Liver (tissue), 9 donors: Measurements from ENCODE around the gene COL9A3. TPM values are rescaled to one million over a fixed set of nuclear protein-coding genes. Genes with fewer than 3 reads are reported as not detected.

ENCODE experiments used
- DNase-seq: peaks from one replicate; pipeline ENCODE4 v3.0.0-alpha.2; 2017; ENCODE audit warnings: low spot score
- H3K27ac ChIP-seq, 2 donors: one replicate each; pipeline ENCODE4 v1.7.0; 2013; ENCODE audit warnings: inconsistent platforms in 2 of 2, low read length in 2 of 2, control low read depth in 1 of 2, low read depth in 1 of 2, mild to moderate bottlenecking in 1 of 2
- H3K27me3 ChIP-seq, 4 donors: one replicate each; pipeline versions ENCODE4 v1.6.1 to v1.7.0; 2013; ENCODE audit warnings: low read length in 3 of 4, inconsistent platforms in 1 of 4, mild to moderate bottlenecking in 1 of 4, moderate library complexity in 1 of 4; ENCODE audit not compliant: control insufficient read depth in 4 of 4, insufficient read depth in 4 of 4
- H3K36me3 ChIP-seq, 4 donors: one replicate each; pipeline versions ENCODE4 v1.6.1 to v1.7.0; 2013; ENCODE audit warnings: low read length in 3 of 4, mild to moderate bottlenecking in 3 of 4, low read depth in 1 of 4, moderate library complexity in 1 of 4; ENCODE audit not compliant: control insufficient read depth in 4 of 4, insufficient read depth in 3 of 4
- H3K4me1 ChIP-seq, 4 donors: one replicate each; pipeline versions ENCODE4 v1.6.1 to v1.7.0; 2013; ENCODE audit warnings: low read length in 3 of 4, mild to moderate bottlenecking in 3 of 4, moderate library complexity in 1 of 4; ENCODE audit not compliant: control insufficient read depth in 4 of 4, insufficient read depth in 4 of 4
- H3K4me3 ChIP-seq, 3 donors: one replicate each; pipeline versions ENCODE4 v1.6.1 to v1.7.0; 2013; ENCODE audit warnings: low read length in 3 of 3, control low read depth in 1 of 3, low read depth in 1 of 3, mild to moderate bottlenecking in 1 of 3
- H3K9ac ChIP-seq, 2 donors: one replicate each; pipeline ENCODE4 v1.7.0; 2013; ENCODE audit warnings: low read length in 2 of 2, mild to moderate bottlenecking in 2 of 2, moderate library complexity in 2 of 2, control low read depth in 1 of 2, low read depth in 1 of 2
- H3K9me3 ChIP-seq, 4 donors: one replicate each; pipeline versions ENCODE4 v1.6.1 to v1.7.0; 2013; ENCODE audit warnings: low read length in 3 of 4; ENCODE audit not compliant: control insufficient read depth in 4 of 4
- ATF3 ChIP-seq: IDR thresholded peaks from 2 replicates; pipeline ENCODE4 v1.6.1; 2016; ENCODE audit warnings: antibody characterized with exemption
- CTCF ChIP-seq: fragments of 150-350 bp; IDR thresholded peaks from 2 replicates; pipeline ENCODE4 v1.5.1; 2017; ENCODE audit warnings: improper control_type of control experiment, low read depth, low read length; ENCODE audit not compliant: missing input control
- EGR1 ChIP-seq, 2 donors: IDR thresholded peaks; 2 replicates each; pipeline ENCODE4 v1.6.1; 2016 to 2018; ENCODE audit warnings: antibody characterized with exemption in 2 of 2, low read depth in 2 of 2
- FOXA1 ChIP-seq: IDR thresholded peaks from 2 replicates; pipeline ENCODE4 v1.6.1; 2016; ENCODE audit warnings: antibody characterized with exemption
- FOXA2 ChIP-seq: IDR thresholded peaks from 2 replicates; pipeline ENCODE4 v1.6.1; 2016; ENCODE audit warnings: antibody characterized with exemption
- GABPA ChIP-seq, 2 donors: IDR thresholded peaks in 1 of 2; conservative IDR thresholded peaks in 1 of 2; 2 replicates each; pipeline ENCODE4 v1.6.1; 2016; ENCODE audit warnings: antibody characterized with exemption in 2 of 2, mild to moderate bottlenecking in 1 of 2, moderate library complexity in 1 of 2
- HNF4A ChIP-seq, 2 donors: conservative IDR thresholded peaks; 2 replicates each; pipeline ENCODE4 v1.6.1; 2016; ENCODE audit warnings: antibody characterized with exemption in 2 of 2, mild to moderate bottlenecking in 2 of 2
- HNF4G ChIP-seq: IDR thresholded peaks from 2 replicates; pipeline ENCODE4 v1.6.1; 2016; ENCODE audit warnings: antibody characterized with exemption
- JUND ChIP-seq, 2 donors: IDR thresholded peaks; 2 replicates each; pipeline ENCODE4 v1.6.1; 2016; ENCODE audit warnings: antibody characterized with exemption in 2 of 2
- NR2F2 ChIP-seq: IDR thresholded peaks from 2 replicates; pipeline ENCODE4 v1.6.1; 2016; ENCODE audit warnings: antibody characterized with exemption
- RAD21 ChIP-seq, 2 donors: IDR thresholded peaks; 2 replicates each; pipeline ENCODE4 v1.6.1; 2016; ENCODE audit warnings: antibody characterized with exemption in 2 of 2, mild to moderate bottlenecking in 2 of 2
- REST ChIP-seq: IDR thresholded peaks from 2 replicates; pipeline ENCODE4 v1.6.1; 2016; ENCODE audit warnings: antibody characterized with exemption, mild to moderate bottlenecking
- RXRA ChIP-seq, 2 donors: IDR thresholded peaks; 2 replicates each; pipeline ENCODE4 v1.6.1; 2017 to 2018; ENCODE audit warnings: antibody characterized with exemption in 2 of 2, mild to moderate bottlenecking in 1 of 2
- SP1 ChIP-seq: IDR thresholded peaks from 2 replicates; pipeline ENCODE4 v1.6.1; 2018; ENCODE audit warnings: antibody characterized with exemption, mild to moderate bottlenecking
- TAF1 ChIP-seq: conservative IDR thresholded peaks from 2 replicates; pipeline ENCODE4 v1.6.1; 2016; ENCODE audit warnings: antibody characterized with exemption, mild to moderate bottlenecking
- YY1 ChIP-seq: IDR thresholded peaks from 2 replicates; pipeline ENCODE4 v1.6.1; 2016; ENCODE audit warnings: antibody characterized with exemption, mild to moderate bottlenecking
- WGBS: extraction: QIAGEN DNeasy Blood & Tissue Kit; methylation state at CpG from one replicate; pipeline ENCODE4 v1.1.7; 2013; 5-methylcytosine and 5-hydroxymethylcytosine counted together
- polyA plus RNA-seq, 2 donors: library from polyadenylated mRNA; stranded (reverse) in 1 of 2; unstranded in 1 of 2; fragments of 200-250 nt in 1 of 2; fragments of >200 nt in 1 of 2; fragmentation: Nextera tagmentation in 1 of 2; extraction: Ambion mirVana in 1 of 2; gene quantifications; one replicate each; pipeline versions ENCODE4 v1.2.1 to v1.2.3, GENCODE V29; 2013 to 2015
- total RNA-seq, 2 donors: library from RNA; depleted of rRNA; stranded (reverse); fragments of >200 nt; gene quantifications; one replicate each; pipeline ENCODE4 v1.2.3, GENCODE V29; 2014
- TF ChIP-seq, protein P1 (sequence below): IDR thresholded peaks from 2 replicates; pipeline ENCODE4 v1.6.1; 2016; ENCODE audit warnings: antibody characterized with exemption
- TF ChIP-seq, protein P2 (sequence below): IDR thresholded peaks from 2 replicates; pipeline ENCODE4 v1.6.1; 2016; ENCODE audit warnings: antibody characterized with exemption
- donor health status: healthy.
- donor health status: healthy.
- donor health status: healthy.
- donor health status: healthy.
- donor health status: healthy.

The COL9A3 gene
- total and polyA plus RNA-seq, 4 donors, result 0.92 to 2.0 (median 1.1) TPM

GRCh38 chr20:62778058-62778457, 38.8 kb upstream of the COL9A3 start (continued):
- TF ChIP-seq REST (no peak), TAF1 (no peak), FOXA1 (no peak), JUND (IDR thresholded peaks at IDR 0.05) (no peak), GABPA (IDR thresholded peaks at IDR 0.05 in 1 of 2, conservative IDR thresholded peaks at IDR 0.05 in 1 of 2) (no peak), EGR1 (IDR thresholded peaks at IDR 0.05; ENCODE audit: low read depth in 2 of 2) (no peak), SP1 (no peak), HNF4A (conservative IDR thresholded peaks at IDR 0.05) (no peak), RXRA (IDR thresholded peaks at IDR 0.05) (no peak), HNF4G (no peak), RAD21 (IDR thresholded peaks at IDR 0.05) (no peak), YY1 (no peak), NR2F2 (no peak)

DNA sequence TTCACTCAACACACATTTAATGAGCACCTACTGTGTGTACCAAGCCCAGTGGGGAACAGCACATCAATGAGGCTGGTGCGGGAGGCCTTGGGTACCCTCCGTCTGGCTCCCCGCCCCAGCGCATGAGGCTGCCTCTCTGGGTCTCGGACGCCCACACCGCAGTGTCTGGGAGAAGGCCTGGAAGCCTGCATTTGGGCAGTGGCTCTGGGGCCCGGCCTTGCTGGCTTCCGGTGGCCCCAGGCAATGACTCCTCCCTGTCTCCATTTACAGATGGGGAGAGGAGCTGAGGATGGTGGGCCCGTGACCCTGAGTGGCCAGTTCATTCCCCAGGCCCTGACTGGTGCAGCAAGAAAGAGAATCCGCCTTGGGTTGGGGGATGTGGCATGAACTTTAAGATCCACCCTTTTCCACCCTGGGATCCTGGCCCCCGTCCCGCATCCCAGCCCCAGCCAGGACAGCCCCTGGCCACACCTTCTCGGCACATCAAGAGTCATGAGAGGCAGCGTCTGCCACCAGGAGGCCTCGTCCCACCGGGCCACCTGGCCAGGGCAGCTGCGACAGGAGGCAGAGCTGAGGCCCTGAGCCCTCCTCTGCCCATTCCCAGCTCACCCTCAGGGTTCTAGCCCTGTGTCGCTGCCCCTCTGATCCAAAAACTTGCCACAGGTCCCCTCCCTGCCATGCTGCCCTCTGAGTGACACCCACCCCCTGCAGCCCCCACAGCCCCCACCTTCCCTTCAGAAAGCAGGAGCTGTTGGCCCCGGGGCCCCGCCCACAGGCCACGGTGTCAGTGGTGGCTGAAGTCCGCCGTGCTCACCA, 38.0 kb upstream of the COL9A3 start:
- no peak overlapping the region for H3K27ac ChIP-seq
- H3K4me3 ChIP-seq, result no peak overlapping the region
- peaks cover 6 to 22% (median 13%) of the 10 kb centered on the region in 4 donors for H3K4me1 ChIP-seq
- no peak for DNase-seq
- no peak overlapping the region for H3K9ac ChIP-seq
- H3K9me3 ChIP-seq, result no peaks in the 10 kb centered on the region
- no peaks in the 10 kb centered on the region for H3K27me3 ChIP-seq
- TF ChIP-seq HNF4G, result no peak
- no peak for TF ChIP-seq RXRA (IDR thresholded peaks at IDR 0.05)
- no peak for TF ChIP-seq RAD21 (IDR thresholded peaks at IDR 0.05)
- TF ChIP-seq YY1, result no peak
- no peak for TF ChIP-seq CTCF
- no peak for TF ChIP-seq SP1
- TF ChIP-seq, protein P1, sequence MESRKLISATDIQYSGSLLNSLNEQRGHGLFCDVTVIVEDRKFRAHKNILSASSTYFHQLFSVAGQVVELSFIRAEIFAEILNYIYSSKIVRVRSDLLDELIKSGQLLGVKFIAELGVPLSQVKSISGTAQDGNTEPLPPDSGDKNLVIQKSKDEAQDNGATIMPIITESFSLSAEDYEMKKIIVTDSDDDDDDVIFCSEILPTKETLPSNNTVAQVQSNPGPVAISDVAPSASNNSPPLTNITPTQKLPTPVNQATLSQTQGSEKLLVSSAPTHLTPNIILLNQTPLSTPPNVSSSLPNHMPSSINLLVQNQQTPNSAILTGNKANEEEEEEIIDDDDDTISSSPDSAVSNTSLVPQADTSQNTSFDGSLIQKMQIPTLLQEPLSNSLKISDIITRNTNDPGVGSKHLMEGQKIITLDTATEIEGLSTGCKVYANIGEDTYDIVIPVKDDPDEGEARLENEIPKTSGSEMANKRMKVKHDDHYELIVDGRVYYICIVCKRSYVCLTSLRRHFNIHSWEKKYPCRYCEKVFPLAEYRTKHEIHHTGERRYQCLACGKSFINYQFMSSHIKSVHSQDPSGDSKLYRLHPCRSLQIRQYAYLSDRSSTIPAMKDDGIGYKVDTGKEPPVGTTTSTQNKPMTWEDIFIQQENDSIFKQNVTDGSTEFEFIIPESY, result no peak
- TF ChIP-seq FOXA1, result no peak
- TF ChIP-seq EGR1 (IDR thresholded peaks at IDR 0.05; ENCODE audit: low read depth in 2 of 2), result no peak
- TF ChIP-seq GABPA (IDR thresholded peaks at IDR 0.05 in 1 of 2, conservative IDR thresholded peaks at IDR 0.05 in 1 of 2), result no peak
- TF ChIP-seq HNF4A (conservative IDR thresholded peaks at IDR 0.05), result no peak
- no peak for TF ChIP-seq NR2F2
- TF ChIP-seq TAF1, result no peak
- no peak for TF ChIP-seq JUND (IDR thresholded peaks at IDR 0.05)
- TF ChIP-seq, protein P2, sequence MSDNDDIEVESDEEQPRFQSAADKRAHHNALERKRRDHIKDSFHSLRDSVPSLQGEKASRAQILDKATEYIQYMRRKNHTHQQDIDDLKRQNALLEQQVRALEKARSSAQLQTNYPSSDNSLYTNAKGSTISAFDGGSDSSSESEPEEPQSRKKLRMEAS, result no peak
- no peak for TF ChIP-seq ATF3
- TF ChIP-seq REST, result no peak
- TF ChIP-seq FOXA2, result no peak
- WGBS, result 78% methylated on average over 24 of the region's 24 CpGs
- H3K36me3 ChIP-seq, result no peaks in the 10 kb centered on the region
